Ovary (tissue), 3 donors: Measurements from ENCODE around the gene CEP170B.

Experiments used
- CTCF ChIP-seq, 3 donors: fragments of 450-650 bp in 2 of 3; fragments of 200-600 bp in 1 of 3; IDR thresholded peaks; one replicate each; pipeline versions ENCODE4 v1.5.1 to v1.8.0; 2016 to 2022; ENCODE audit warnings: antibody characterized with exemption in 3 of 3, mild to moderate bottlenecking in 1 of 3
- EP300 ChIP-seq: sonication (generic); formaldehyde crosslinking; IDR thresholded peaks from one replicate; pipeline ENCODE4 v1.6.1; 2017; ENCODE audit warnings: antibody characterized with exemption
- POLR2A ChIP-seq: fragments of 450-650 bp; IDR thresholded peaks from one replicate; pipeline ENCODE4 v1.6.1; 2017; ENCODE audit warnings: antibody characterized with exemption, mild to moderate bottlenecking, moderate library complexity
- donor health status: DM: no; HTN: no; CAD: no.

DNA sequence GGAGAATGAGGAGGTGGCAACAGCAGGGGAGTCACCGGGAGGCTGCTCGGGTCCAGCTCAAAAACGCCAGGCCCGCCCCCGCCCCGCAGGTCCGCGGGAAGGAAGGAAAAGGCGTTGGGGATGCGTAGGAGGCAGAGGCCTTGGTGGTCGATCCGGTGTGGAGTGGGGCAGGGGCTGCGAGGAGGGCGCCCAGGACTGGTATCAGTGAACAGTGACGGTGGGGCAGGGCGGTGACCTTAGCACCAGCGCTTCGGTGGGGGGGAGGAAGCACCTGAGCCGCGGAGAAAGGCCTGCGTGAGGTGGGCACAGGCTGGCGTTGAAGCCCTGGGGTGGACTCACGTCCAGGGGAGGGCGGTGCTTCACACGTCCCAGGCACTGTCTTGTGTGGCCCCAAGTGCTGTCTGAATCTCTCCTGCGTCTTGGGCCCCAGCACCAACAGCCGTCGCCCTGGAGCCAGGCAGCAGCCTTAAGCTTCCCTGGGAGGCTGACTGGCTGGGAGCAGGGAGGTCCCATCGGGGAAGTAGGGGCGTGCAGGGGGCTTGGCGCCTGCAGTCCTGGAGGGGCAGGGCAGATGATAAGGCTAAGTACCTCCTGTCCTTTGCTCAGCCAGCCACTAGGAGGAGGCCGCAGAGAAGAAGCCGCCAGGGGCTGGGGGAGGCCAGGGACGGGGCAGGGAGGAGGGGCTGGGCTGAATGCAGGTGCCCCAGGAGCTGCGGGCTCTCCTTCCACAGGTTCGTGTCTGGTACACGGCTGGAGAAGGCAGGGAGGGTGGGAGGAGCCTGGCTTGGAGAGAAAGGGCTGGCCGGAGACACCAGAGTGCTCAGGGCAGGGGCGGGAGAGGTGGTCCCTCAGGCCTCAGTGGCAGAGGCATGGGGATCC lies 37.7 kb upstream of the CEP170B start:
- TF ChIP-seq CTCF (IDR thresholded peaks at IDR 0.05) (no peak), POLR2A (no peak), EP300 (no peak)
